ENCODE data around the gene ESYT3.

DNA sequence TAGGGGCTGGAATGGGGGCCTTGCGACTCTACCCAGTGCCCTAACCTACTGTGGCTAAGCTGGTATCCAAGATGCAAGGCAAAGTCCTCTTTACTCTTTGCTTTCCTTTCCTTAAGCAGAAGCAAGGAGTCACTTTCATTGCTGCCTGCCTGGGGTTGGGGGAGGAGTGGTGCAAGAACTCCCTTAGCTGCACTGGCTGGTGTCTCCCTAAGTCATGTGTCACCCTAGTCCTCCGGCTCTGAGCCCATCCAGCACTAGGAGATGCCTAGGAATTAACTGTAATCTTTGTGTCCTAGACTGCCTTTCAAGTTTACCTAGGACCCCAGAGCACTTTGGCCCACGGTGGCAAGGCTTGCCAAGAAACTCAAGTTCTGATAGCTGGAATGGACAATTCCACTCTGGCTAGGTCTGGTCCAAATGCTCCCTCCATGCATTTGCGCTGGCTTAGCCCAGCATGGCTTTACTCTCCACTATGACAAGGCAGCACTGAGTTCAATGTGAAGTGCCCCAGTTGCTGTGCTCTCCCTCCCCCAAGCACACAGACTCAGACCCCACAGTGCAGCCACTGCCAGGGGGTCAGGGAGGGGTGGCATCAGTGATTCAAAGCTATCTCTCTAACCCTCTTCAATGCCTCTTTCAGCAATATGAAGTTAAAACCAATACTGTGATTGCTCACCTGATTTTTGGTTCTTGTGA lies 58.7 kb downstream of the ESYT3 start:
- no peak for TF ChIP-seq CTCF (conservative IDR thresholded peaks at IDR 0.05 in 1 of 2, IDR thresholded peaks at IDR 0.05 in 1 of 2; ENCODE audit: low read depth in 1 of 2, low read length in 2 of 2)
- no peak for TF ChIP-seq EZH2 (IDR thresholded peaks at IDR 0.05; ENCODE audit: low read length, missing control alignments)

All from fibroblast of lung (primary cell).